ENCODE measurements around the gene TMEM163. TPM values are rescaled to one million over a fixed set of nuclear protein-coding genes. Genes with fewer than 3 reads are reported as not detected.

Gene TMEM163
- total RNA-seq, 1 donor from 2014 or later = 0.95 TPM

DNA sequence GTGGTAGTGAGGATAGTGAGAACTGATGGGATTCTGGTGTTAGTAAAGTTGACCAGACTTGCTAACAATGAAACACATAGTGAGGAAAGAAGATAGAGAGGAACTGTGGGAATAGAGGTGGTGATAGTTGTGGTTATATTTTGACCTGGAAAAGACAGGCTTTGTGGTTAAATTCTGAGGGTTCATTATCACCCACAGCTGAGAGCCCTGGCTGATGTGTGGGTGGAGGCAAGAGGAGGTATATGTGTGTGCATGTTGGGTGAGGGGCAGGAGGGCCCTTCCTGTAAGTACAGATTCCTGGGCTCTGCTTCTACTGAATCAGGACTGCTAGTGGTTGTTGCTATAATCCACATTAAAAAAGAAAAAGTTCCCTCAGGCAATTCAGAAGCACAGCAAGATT is 26.2 kb upstream of the TMEM163 start:
- Mint-ChIP-seq H3K36me3 (no peaks in the 10 kb centered on the region), H3K4me3 (no peak overlapping the region), H3K27ac (no peak overlapping the region), H3K9me3 (peaks cover 2% of the 10 kb centered on the region), H3K27me3 (ENCODE audit: insufficient read depth, low read depth) (peaks cover 4% of the 10 kb centered on the region), H3K4me1 (no peaks in the 10 kb centered on the region)
- H4K20me1 ChIP-seq (ENCODE audit: low read depth) = no peaks in the 10 kb centered on the region
- no peak overlapping the region for H3K4me3 ChIP-seq
- H3K9ac ChIP-seq = no peak overlapping the region
- H3K79me2 ChIP-seq (ENCODE audit: low read depth) = no peaks in the 10 kb centered on the region
- H3K4me1 ChIP-seq = peaks cover 7% of the 10 kb centered on the region
- no peaks in the 10 kb centered on the region for H3K36me3 ChIP-seq
- no peak overlapping the region for H3K4me2 ChIP-seq
- no peak overlapping the region for H3K27ac ChIP-seq
- TF ChIP-seq EZH2 (IDR thresholded peaks at IDR 0.05) (no peak), EZH2phosphoT487 (IDR thresholded peaks at IDR 0.05) (no peak)
- TF ChIP-seq, protein P1, sequence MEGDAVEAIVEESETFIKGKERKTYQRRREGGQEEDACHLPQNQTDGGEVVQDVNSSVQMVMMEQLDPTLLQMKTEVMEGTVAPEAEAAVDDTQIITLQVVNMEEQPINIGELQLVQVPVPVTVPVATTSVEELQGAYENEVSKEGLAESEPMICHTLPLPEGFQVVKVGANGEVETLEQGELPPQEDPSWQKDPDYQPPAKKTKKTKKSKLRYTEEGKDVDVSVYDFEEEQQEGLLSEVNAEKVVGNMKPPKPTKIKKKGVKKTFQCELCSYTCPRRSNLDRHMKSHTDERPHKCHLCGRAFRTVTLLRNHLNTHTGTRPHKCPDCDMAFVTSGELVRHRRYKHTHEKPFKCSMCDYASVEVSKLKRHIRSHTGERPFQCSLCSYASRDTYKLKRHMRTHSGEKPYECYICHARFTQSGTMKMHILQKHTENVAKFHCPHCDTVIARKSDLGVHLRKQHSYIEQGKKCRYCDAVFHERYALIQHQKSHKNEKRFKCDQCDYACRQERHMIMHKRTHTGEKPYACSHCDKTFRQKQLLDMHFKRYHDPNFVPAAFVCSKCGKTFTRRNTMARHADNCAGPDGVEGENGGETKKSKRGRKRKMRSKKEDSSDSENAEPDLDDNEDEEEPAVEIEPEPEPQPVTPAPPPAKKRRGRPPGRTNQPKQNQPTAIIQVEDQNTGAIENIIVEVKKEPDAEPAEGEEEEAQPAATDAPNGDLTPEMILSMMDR (IDR thresholded peaks at IDR 0.05) = no peak
- no peaks in the 10 kb centered on the region for H3F3A ChIP-seq (ENCODE audit: low read depth)
- no peaks in the 10 kb centered on the region for H3K9me3 ChIP-seq (ENCODE audit: low read depth)
- no peak for DNase-seq (ENCODE audit: low spot score)
- H3K27me3 ChIP-seq = no peaks in the 10 kb centered on the region
- no peak overlapping the region for H2AFZ ChIP-seq (replicated peaks)

DNA sequence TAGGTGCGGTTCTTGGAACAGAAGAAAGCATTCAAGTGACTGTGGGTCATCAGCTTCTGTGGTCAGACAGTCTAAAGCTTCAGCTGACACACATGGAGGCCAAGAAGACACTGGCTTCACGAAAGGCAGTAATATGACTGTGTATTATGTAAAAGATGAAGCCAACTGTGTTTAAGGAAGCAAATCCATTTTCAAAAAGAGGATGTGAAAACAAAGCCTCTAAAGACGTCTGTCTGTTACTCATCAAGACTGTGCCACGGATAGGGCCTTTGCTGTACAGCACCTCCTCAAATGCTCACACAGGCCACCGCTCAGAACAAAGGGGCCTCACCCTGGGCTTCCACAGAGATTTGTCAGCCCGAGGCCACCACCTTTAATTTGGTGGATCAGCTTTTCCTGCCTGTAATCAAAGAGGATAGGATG is 21.1 kb upstream of the TMEM163 start:
- H3K9ac ChIP-seq = no peak overlapping the region
- H3K27me3 ChIP-seq = no peaks in the 10 kb centered on the region
- H3K36me3 ChIP-seq = no peaks in the 10 kb centered on the region
- Mint-ChIP-seq H3K27ac (no peak overlapping the region), H3K36me3 (no peaks in the 10 kb centered on the region), H3K4me1 (peaks cover 13% of the 10 kb centered on the region), H3K9me3 (no peaks in the 10 kb centered on the region), H3K27me3 (ENCODE audit: insufficient read depth, low read depth) (peaks cover 2% of the 10 kb centered on the region), H3K4me3 (no peak overlapping the region)
- H3K27ac ChIP-seq = no peak overlapping the region
- no peaks in the 10 kb centered on the region for H3K79me2 ChIP-seq (ENCODE audit: low read depth)
- no peak overlapping the region for H3K4me2 ChIP-seq
- TF ChIP-seq EZH2 (IDR thresholded peaks at IDR 0.05) (no peak), EZH2phosphoT487 (IDR thresholded peaks at IDR 0.05) (no peak)
- TF ChIP-seq, protein P1 (IDR thresholded peaks at IDR 0.05) = no peak
- no peak overlapping the region for H3K4me3 ChIP-seq
- no peaks in the 10 kb centered on the region for H3K9me3 ChIP-seq (ENCODE audit: low read depth)
- H4K20me1 ChIP-seq (ENCODE audit: low read depth) = no peaks in the 10 kb centered on the region
- no peak overlapping the region for H2AFZ ChIP-seq (replicated peaks)
- H3K4me1 ChIP-seq = no peaks in the 10 kb centered on the region
- H3F3A ChIP-seq (ENCODE audit: low read depth) = no peaks in the 10 kb centered on the region
- DNase-seq (ENCODE audit: low spot score) = no peak

DNA sequence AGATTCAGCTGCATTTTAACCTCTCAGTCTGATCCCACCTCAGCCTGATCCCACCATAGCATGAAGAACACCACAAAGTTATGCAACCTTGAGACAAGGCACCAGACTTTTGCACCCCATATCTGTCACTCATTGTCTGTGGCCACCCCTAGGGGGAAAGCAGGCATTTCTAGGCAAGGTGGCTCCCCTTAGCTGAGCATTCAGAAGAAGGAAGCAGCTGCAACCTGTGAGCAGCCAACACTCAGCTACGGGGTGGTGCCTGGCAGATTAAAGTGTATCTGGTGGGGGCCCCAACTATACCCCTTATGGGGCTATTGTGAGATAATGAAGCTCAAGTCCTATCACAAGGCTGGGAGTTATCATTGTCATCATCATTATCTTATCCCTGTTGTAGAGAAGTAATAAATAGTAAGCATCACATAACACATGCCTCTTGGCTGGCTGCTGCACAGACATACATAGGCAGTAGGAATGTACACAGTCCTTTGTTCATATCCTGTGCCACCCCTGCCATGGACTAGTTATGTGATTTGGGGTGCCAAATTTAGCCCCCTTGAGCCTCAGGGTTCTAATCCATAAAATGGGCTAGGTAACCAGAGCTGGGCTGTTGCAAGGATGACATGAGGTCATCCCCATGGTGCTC is 20.6 kb upstream of the TMEM163 start:
- Histone ChIP-seq H3K4me1 (no peaks in the 10 kb centered on the region), H3K36me3 (no peaks in the 10 kb centered on the region), H3K4me2 (no peak overlapping the region), H3K4me3 (no peak overlapping the region), H3K9ac (no peak overlapping the region), H3K9me3 (ENCODE audit: low read depth) (no peaks in the 10 kb centered on the region), H3K27me3 (no peaks in the 10 kb centered on the region), H3F3A (ENCODE audit: low read depth) (no peaks in the 10 kb centered on the region), H2AFZ (replicated peaks) (no peak overlapping the region), H3K27ac (no peak overlapping the region), H3K79me2 (ENCODE audit: low read depth) (no peaks in the 10 kb centered on the region), H4K20me1 (ENCODE audit: low read depth) (no peaks in the 10 kb centered on the region)
- no peak for TF ChIP-seq EZH2 (IDR thresholded peaks at IDR 0.05)
- TF ChIP-seq, protein P1 (IDR thresholded peaks at IDR 0.05) = no peak
- no peak for TF ChIP-seq EZH2phosphoT487 (IDR thresholded peaks at IDR 0.05)
- DNase-seq (ENCODE audit: low spot score) = no peak
- Mint-ChIP-seq H3K4me3 (no peak overlapping the region), H3K27ac (no peak overlapping the region), H3K4me1 (peaks cover 13% of the 10 kb centered on the region), H3K36me3 (no peaks in the 10 kb centered on the region), H3K27me3 (ENCODE audit: insufficient read depth, low read depth) (peaks cover 5% of the 10 kb centered on the region), H3K9me3 (no peaks in the 10 kb centered on the region)

Measured in neural progenitor cell (in vitro differentiated cells).